Measurements from ENCODE around the gene MTG2. TPM values are rescaled to one million over a fixed set of nuclear protein-coding genes. Genes with fewer than 3 reads are reported as not detected.

The MTG2 gene
- total and polyA plus RNA-seq, 2 of the 13 experiments (the other 11 are each of a cell fraction or from before 2014, with no cell fraction given) = 20.4 to 37.8 TPM

GRCh38 chr20:62146019-62146755, 36.6 kb upstream of the MTG2 start (continued):
- no peak for TF ChIP-seq ZNF768 (CRISPR knock-in tag; IDR thresholded peaks at IDR 0.05)
- no peak for TF ChIP-seq ZBTB3 (CRISPR knock-in tag; IDR thresholded peaks at IDR 0.05; ENCODE audit: borderline replicate concordance, low read depth)
- no peak; the same call in 1 of the 2 replicates for TF ChIP-seq ZNF225 (CRISPR knock-in tag; IDR thresholded peaks at IDR 0.05)
- no peak; the same call in 1 of the 2 replicates for TF ChIP-seq ZFP82 (CRISPR knock-in tag; IDR thresholded peaks at IDR 0.05; ENCODE audit: borderline replicate concordance)
- TF ChIP-seq PBX2 (CRISPR knock-in tag; IDR thresholded peaks at IDR 0.05) = no peak
- TF ChIP-seq ZFAT (CRISPR knock-in tag; conservative IDR thresholded peaks at IDR 0.05) = no peak
- no peak for TF ChIP-seq KLF15 (CRISPR knock-in tag; IDR thresholded peaks at IDR 0.05; ENCODE audit: borderline replicate concordance)
- TF ChIP-seq ZNF280D (CRISPR knock-in tag; IDR thresholded peaks at IDR 0.05) = peak; percentile 53; the same call in 1 of the 2 replicates
- no peak for TF ChIP-seq ZNF282 (IDR thresholded peaks at IDR 0.05; ENCODE audit: partially characterized antibody)
- TF ChIP-seq AHDC1 (CRISPR knock-in tag; IDR thresholded peaks at IDR 0.05; ENCODE audit: borderline replicate concordance) = peak; percentile 39; the same call in 1 of the 2 replicates
- no peak for TF ChIP-seq IKZF1 (IDR thresholded peaks at IDR 0.05)
- peak; percentile 49; the same call in 1 of the 2 replicates for TF ChIP-seq ZFY (CRISPR knock-in tag; IDR thresholded peaks at IDR 0.05)
- no peak for TF ChIP-seq NONO (IDR thresholded peaks at IDR 0.05)
- no peak; the same call in 1 of the 2 replicates for TF ChIP-seq NONO (CRISPR knock-in tag; conservative IDR thresholded peaks at IDR 0.05)
- 0 out of 2 replicates have a peak, but pooled peaks have one; percentile 44 for TF ChIP-seq NFKBIZ (CRISPR knock-in tag; IDR thresholded peaks at IDR 0.05)
- peak; percentile 90 for TF ChIP-seq TBX2 (CRISPR knock-in tag; IDR thresholded peaks at IDR 0.05; ENCODE audit: borderline replicate concordance)
- TF ChIP-seq ZNF567 (CRISPR knock-in tag; IDR thresholded peaks at IDR 0.05; ENCODE audit: borderline replicate concordance) = no peak
- TF ChIP-seq FIP1L1 (IDR thresholded peaks at IDR 0.05; ENCODE audit: borderline replicate concordance, insufficient read depth, low read depth, low read length) = no peak

Measured in HepG2 (cell line).